Epithelial cell of prostate (primary cell): ENCODE results near the gene CAMP.
"Not testable (repeated sequence)": the region's sequence is repeated elsewhere in the genome, so short reads cannot be mapped to it uniquely, and the experiment has no call there.

Experiments
- DNase-seq: peaks from one replicate; pipeline ENCODE4 v3.0.0-alpha.2; 2011; ENCODE audit warnings: low read depth, low spot score
- H3K27ac ChIP-seq: fragments of 450-650 bp; 2 replicates; pipeline ENCODE4 v1.5.1; 2017; ENCODE audit warnings: mild to moderate bottlenecking

CAMP gene, protein sequence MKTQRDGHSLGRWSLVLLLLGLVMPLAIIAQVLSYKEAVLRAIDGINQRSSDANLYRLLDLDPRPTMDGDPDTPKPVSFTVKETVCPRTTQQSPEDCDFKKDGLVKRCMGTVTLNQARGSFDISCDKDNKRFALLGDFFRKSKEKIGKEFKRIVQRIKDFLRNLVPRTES

DNA sequence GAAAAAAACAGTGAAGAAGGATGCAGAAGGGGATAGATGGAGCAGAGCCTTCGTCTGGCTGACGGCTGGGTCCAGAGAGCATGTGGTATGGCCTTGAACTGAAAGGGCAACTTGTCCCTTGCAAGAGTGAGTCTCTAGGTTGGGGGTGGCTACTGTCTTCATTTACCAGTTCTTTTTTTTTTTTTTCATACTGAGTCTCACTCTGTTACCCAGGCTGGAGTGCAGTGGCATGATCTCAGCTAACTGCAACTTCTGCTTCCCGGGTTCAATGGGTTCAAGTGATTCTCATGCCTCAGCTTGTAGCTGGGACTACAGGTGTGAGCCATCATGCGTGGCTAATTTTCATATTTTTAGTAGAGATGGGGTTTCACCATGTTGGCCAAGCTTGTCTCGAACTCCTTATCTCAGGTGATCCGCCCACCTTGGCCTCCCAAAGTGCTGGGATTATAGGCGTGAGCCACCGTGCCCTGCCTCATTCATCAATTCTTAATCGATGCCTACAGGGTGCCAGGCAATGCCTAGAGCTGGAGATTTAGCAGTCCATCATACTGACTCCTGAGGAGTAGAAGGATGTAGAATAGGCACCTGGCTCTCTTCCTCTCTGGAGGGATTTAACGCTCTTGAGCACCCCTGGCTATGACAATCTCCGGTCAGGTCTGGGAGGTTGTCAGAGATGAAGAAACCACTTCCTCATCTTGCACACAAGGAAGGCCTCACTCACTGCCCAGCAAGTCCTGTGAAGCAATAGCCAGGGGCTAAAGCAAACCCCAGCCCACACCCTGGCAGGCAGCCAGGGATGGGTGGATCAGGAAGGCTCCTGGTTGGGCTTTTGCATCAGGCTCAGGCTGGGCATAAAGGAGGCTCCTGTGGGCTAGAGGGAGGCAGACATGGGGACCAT lies at the start of gene CAMP:
TSS of gene CAMP (plus strand) at position 880 of the 898 bp plus-strand sequence. CDS start at position 897, 17 bp downstream.
- peak; percentile 88 for DNase-seq
- peak within 1 kb of the TSS; percentile 87 for H3K27ac ChIP-seq

- no peak for DNase-seq
- H3K27ac ChIP-seq: no peak overlapping the region
Observed at GRCh38 chr3:48178072-48178471, 45.2 kb upstream of the CAMP start.

DNA sequence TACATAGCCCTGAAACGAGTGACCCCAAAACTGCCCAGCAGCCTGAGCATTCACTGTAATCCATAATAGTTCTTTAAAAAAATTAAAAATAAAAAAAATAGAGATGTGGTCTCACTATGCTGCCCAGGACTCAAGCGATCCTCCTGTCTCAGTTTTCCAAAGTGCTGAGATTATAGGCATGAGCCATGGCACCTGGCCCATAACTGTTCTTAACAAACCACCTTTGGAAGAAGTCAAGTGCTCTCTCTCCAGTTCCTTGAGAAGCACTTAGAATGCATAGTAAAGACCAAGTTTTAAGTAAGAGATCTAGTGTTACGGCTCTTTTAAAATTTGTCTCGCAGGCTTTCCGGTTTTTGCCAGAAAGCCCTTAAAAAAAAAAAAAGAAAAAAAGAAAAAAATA lies 43.3 kb upstream of the CAMP start:
- H3K27ac ChIP-seq: no peak overlapping the region
- DNase-seq: no peak

DNA sequence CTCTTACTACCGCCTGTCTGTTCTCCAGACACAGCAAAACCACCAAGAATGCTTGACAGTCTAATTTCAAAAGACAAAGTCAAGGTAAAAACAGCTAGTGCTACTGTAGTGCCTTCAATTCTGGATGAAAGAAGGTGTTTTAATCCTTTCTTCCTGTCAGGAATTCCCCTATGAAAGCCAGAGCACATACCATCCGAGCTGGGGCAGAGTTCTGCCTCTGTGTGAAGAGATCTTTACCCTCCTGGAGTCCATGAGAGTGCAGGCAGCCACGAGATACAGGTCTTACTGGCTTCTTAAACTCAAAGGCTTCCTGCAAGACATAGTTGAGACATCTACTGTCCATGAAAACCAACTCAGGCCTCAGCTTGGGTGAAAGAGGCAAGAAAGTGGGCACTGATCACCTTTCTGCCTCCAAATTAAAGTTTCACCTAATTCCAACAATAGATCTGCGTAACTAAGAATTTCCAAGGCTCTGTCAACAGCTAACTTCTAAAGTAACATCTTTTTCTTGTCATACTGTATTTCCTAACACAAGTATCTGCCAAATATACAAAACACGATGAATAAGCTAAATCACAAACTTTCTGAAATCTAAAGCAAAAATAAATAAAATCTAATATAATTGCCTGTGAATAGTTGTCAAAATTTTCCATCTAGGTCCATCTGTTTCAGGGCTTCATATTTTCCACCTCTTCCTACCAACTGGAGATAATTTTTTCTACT lies 42.6 kb upstream of the CAMP start:
- H3K27ac ChIP-seq: no peak overlapping the region
- no peak for DNase-seq

- no peak for DNase-seq
- no peak overlapping the region for H3K27ac ChIP-seq
Observed at GRCh38 chr3:48184299-48184698, 39.0 kb upstream of the CAMP start.

GRCh38 chr3:48185129-48185528 lies 38.2 kb upstream of the CAMP start:
- no peak for DNase-seq
- H3K27ac ChIP-seq: no peak overlapping the region

DNA sequence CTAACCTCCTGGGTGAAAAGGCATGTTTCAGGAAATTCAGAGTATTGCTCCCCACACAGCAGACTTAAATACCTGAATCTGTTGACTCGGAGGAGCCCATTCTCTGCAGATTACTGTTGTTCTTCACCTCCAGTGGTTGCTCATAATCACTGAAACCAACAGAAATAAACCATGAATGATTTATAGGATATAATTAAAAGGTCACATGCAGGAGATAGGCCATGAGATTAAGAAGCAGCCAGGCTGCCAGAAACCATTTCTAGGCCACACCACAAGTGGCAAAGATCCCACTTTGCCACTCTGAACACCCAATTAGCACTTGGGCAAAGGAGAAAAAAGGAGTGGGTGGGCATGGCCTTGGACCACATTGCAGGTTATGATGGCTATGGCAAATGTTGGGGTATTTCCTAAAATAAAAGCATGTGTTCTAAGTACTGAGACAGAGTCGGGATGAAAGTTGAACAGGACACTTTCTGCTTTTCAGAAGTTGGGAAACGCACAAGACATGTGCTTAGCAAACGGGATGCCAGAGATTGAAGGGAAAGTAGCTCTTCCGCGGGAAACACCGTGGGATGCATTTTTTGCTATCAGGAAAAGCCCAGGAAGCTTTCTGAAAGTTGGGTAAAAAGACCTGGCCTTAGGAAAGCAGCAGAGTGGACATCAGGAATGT lies 36.5 kb upstream of the CAMP start:
- H3K27ac ChIP-seq: no peak overlapping the region
- no peak for DNase-seq

- no peak for DNase-seq
- H3K27ac ChIP-seq: no peak overlapping the region
Observed at GRCh38 chr3:48187301-48187578, 36.1 kb upstream of the CAMP start.

GRCh38 chr3:48187579-48188265 lies 35.6 kb upstream of the CAMP start:
- H3K27ac ChIP-seq: no peak overlapping the region
- no peak for DNase-seq

GRCh38 chr3:48188266-48189201 lies 34.8 kb upstream of the CAMP start, which contains the start of gene CDC25A:
Gene CDC25A, minus strand, starts transcription at chr3:48188417. Its CDS starts 470 bp downstream, at chr3:48187947.
- DNase-seq: peak; percentile 62
- H3K27ac ChIP-seq: no peak within 1 kb of the TSS

DNA sequence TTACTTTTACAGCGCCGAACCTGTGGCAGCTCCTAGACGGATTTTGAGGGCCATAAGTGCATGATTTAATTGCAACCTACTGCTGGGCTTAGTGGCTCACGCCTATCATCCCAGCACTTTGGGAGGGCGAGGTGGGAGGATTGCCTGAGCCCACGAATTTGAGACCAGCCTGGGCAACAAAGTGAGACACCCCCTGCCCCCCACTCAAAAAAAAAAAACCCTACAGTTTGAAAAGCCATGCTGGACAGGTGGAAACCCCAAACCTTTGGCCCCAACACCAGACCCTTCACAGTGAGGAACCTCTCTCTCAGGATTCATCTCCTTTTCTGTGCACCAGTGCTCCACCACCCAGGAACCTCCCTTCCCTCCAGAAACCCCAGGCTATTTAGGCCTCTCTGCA lies 34.0 kb upstream of the CAMP start:
- no peak for DNase-seq
- H3K27ac ChIP-seq: no peak overlapping the region

GRCh38 chr3:48190911-48191310 lies 32.4 kb upstream of the CAMP start:
- no peak overlapping the region for H3K27ac ChIP-seq
- DNase-seq: no peak

DNA sequence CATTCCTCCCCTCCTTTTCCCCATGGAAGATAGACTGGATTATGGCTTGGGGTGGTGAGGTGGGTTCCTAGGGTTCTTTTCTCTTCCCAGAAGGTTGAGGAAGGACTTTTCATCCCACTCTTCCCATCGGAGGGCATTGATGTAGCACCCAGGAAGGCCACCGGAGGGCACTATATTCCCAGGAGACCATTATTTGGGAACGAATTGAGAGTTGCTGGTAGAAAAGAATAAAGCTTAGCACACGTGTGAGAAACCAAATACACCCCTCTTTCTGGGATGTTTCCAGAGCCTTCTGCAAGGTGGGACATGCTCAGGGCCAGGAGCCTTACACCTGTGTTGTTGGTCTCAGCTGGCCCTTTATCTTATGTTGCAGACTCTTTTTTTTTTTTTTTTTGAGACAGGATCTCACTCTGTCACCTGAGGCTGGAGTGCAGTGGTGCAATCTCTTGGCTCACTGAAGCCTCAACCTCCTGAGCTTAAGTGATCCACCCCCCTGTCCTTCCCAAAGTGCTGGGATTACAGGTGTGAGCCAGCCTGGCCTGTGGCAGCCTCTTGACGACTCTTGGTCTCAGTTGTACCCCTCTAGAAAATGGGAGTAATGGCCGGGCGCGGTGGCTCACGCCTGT lies 28.7 kb upstream of the CAMP start:
- DNase-seq: no peak

GRCh38 chr3:48196611-48197010 lies 26.7 kb upstream of the CAMP start:
- no peak overlapping the region for H3K27ac ChIP-seq
- DNase-seq: no peak

More for the DNA sequence above, 28.7 kb upstream of the CAMP start:
- H3K27ac ChIP-seq: no peak overlapping the region

DNA sequence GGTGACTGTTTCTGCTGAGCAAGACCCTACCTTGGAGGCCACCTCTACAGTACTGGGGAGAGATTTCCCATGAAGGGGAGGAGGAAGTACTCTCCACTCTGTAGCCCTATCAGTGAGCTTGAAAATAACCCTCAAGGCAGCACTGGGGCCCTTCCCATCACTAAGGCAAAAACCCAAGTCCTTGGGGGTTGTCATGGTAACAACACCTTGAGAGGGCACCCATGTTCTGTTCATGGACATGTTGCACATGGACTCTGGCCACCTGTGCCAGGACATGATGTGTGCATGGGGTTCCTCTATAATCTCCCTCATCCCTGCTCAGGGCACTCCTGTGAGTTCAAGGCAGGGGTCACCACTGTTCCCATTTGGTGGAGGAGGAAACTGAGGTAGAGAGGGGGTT lies 24.2 kb upstream of the CAMP start:
- no peak for DNase-seq
- H3K27ac ChIP-seq: no peak overlapping the region

GRCh38 chr3:48202632-48203031 lies 20.7 kb upstream of the CAMP start:
- no peak overlapping the region for H3K27ac ChIP-seq
- no peak for DNase-seq

DNA sequence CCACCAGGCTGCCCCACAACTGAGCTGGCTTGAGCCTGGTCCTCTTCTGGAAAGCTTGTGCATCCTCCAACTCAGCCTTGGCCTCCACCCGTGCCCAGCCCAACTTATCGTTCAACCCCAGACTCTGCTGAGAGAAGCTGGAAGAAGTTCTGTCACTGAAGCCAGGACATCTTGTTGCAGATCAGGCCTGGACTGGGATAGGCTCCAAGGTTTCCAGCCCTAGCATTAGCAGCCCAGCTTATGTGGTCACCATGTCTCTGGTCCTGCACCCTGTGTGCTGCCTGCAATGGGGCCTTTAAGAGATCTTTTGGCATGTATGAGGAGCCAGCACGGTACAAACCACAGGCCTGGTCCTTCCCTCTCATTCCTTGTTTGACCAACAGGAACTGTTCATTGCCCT lies 15.2 kb upstream of the CAMP start:
- H3K27ac ChIP-seq: no peak overlapping the region
- no peak for DNase-seq

- no peak for DNase-seq
- no peak overlapping the region for H3K27ac ChIP-seq
Observed at GRCh38 chr3:48209445-48209844, 13.8 kb upstream of the CAMP start.

GRCh38 chr3:48210534-48210933 lies 12.8 kb upstream of the CAMP start:
- H3K27ac ChIP-seq, DNase-seq: not testable (repeated sequence)
